Measurements from ENCODE around the gene GRK5.

Gene GRK5

DNA sequence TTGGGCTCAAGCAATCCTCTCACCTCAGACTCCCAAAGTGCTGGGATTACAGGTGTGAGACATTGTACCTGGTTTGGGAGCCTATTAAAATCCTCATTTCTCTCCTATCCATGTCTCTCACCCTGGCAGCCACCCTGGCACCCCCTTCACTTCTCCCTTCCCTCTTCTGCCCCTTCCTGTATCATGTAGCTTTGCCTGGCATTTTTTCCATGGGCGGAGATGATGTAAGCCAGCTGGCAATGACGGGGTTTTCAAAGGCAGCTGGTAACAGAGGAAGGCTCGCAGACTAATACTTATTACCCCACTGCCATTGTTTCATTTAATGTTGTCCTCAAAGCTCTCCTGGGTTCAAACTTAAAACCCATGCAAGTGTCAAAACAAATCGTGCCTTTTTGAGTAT is 273.3 kb downstream of the GRK5 start:
- no peaks in the 10 kb centered on the region for H3K9me3 ChIP-seq (ENCODE audit: low read depth, low read length)
- H3K36me3 ChIP-seq (ENCODE audit: insufficient read depth, low read length): no peaks in the 10 kb centered on the region
- H3K4me3 ChIP-seq: no peak overlapping the region
- no peak for TF ChIP-seq FOXP2 (optimal IDR thresholded peaks at IDR 0.05; ENCODE audit: control extremely low read depth, extremely low read length, insufficient read depth)
- no peak for TF ChIP-seq EZH2 (IDR thresholded peaks at IDR 0.05)
- TF ChIP-seq POLR2AphosphoS5 (IDR thresholded peaks at IDR 0.05; ENCODE audit: borderline replicate concordance, low read depth, low read length): no peak
- DNase-seq (ENCODE audit: low read depth, low spot score): no peak
- no peak overlapping the region for H3K27ac ChIP-seq
- no peak overlapping the region for H3K9ac ChIP-seq (ENCODE audit: insufficient read length)

DNA sequence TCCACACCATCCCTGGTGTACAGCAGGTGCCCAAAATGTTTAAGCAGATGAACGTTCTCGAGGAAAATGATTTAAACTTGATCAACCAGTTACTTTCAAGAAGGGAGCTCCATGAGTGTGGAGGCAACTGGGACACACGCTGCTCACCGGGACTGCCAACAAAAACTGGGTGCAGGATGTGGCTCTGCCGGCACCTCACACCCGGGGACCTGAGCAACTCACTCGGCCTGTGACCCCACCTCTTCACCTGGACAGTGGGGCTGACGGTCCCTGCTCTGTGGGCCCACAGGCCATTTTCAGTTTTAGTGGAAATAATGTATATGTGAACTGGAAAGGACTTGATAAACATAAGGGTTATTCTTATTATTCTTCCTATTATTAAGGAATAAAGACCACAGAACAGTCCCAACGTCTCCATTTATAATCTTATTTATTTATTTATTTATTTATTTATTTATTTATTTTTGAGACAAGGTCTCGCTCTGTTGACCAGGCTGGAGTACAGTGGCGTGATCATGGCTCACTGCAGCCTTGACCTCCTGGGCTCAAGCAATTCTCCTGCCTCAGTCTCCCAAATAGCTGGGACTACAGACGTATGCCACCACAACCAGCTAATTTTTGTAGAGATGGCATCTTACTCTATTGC is 274.5 kb downstream of the GRK5 start:
- no peaks in the 10 kb centered on the region for H3K9me3 ChIP-seq (ENCODE audit: low read depth, low read length)
- H3K9ac ChIP-seq (ENCODE audit: insufficient read length): no peak overlapping the region
- H3K4me3 ChIP-seq: no peak overlapping the region
- no peak for DNase-seq (ENCODE audit: low read depth, low spot score)
- H3K36me3 ChIP-seq (ENCODE audit: insufficient read depth, low read length): no peaks in the 10 kb centered on the region
- no peak for TF ChIP-seq FOXP2 (optimal IDR thresholded peaks at IDR 0.05; ENCODE audit: control extremely low read depth, extremely low read length, insufficient read depth)
- no peak for TF ChIP-seq POLR2AphosphoS5 (IDR thresholded peaks at IDR 0.05; ENCODE audit: borderline replicate concordance, low read depth, low read length)
- no peak for TF ChIP-seq EZH2 (IDR thresholded peaks at IDR 0.05)
- H3K27ac ChIP-seq: no peak overlapping the region

DNA sequence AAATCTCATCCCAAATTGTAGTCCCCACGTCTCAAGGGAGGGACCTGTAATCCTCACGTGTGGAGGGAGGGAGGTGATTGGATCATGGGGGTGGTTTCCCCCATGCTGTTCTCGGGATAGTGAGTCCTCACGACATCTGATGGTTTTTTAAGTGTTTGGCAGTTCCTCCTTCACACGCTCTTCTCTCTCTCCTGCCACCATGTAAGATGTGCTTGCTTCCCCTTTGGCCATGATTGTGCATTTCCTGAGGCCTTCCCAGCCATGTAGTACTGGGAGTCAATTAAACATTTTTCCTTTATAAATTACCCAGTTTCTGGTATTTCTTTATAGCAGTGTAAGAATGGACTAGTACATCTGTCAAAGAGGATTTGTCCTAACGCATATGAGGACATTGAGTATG is 275.6 kb downstream of the GRK5 start:
- Histone ChIP-seq H3K9me3 (ENCODE audit: low read depth, low read length) (no peaks in the 10 kb centered on the region), H3K27ac (no peak overlapping the region), H3K4me3 (no peak overlapping the region), H3K36me3 (ENCODE audit: insufficient read depth, low read length) (no peaks in the 10 kb centered on the region), H3K9ac (ENCODE audit: insufficient read length) (no peak overlapping the region)
- DNase-seq (ENCODE audit: low read depth, low spot score): no peak
- TF ChIP-seq EZH2 (IDR thresholded peaks at IDR 0.05) (no peak), POLR2AphosphoS5 (IDR thresholded peaks at IDR 0.05; ENCODE audit: borderline replicate concordance, low read depth, low read length) (no peak), FOXP2 (optimal IDR thresholded peaks at IDR 0.05; ENCODE audit: control extremely low read depth, extremely low read length, insufficient read depth) (no peak)

- DNase-seq (ENCODE audit: low read depth, low spot score): no peak
- Histone ChIP-seq H3K27ac (no peak overlapping the region), H3K4me3 (no peak overlapping the region), H3K36me3 (ENCODE audit: insufficient read depth, low read length) (no peaks in the 10 kb centered on the region), H3K9ac (ENCODE audit: insufficient read length) (no peak overlapping the region), H3K9me3 (ENCODE audit: low read depth, low read length) (no peaks in the 10 kb centered on the region)
- TF ChIP-seq FOXP2 (optimal IDR thresholded peaks at IDR 0.05; ENCODE audit: control extremely low read depth, extremely low read length, insufficient read depth): no peak
- no peak for TF ChIP-seq EZH2 (IDR thresholded peaks at IDR 0.05)
- TF ChIP-seq POLR2AphosphoS5 (IDR thresholded peaks at IDR 0.05; ENCODE audit: borderline replicate concordance, low read depth, low read length): no peak
Observed at GRCh38 chr10:119483839-119484238, 276.5 kb downstream of the GRK5 start.

GRCh38 chr10:119488675-119489074 is 281.3 kb downstream of the GRK5 start:
- Histone ChIP-seq H3K9ac (ENCODE audit: insufficient read length) (no peak overlapping the region), H3K9me3 (ENCODE audit: low read depth, low read length) (no peaks in the 10 kb centered on the region), H3K36me3 (ENCODE audit: insufficient read depth, low read length) (no peaks in the 10 kb centered on the region), H3K4me3 (no peak overlapping the region), H3K27ac (no peak overlapping the region)
- DNase-seq (ENCODE audit: low read depth, low spot score): no peak
- TF ChIP-seq FOXP2 (optimal IDR thresholded peaks at IDR 0.05; ENCODE audit: control extremely low read depth, extremely low read length, insufficient read depth): no peak
- TF ChIP-seq EZH2 (IDR thresholded peaks at IDR 0.05): no peak
- no peak for TF ChIP-seq POLR2AphosphoS5 (IDR thresholded peaks at IDR 0.05; ENCODE audit: borderline replicate concordance, low read depth, low read length)

GRCh38 chr10:119489991-119490326 is 282.6 kb downstream of the GRK5 start:
- no peak overlapping the region for H3K27ac ChIP-seq
- no peaks in the 10 kb centered on the region for H3K9me3 ChIP-seq (ENCODE audit: low read depth, low read length)
- no peak overlapping the region for H3K4me3 ChIP-seq
- no peak for TF ChIP-seq FOXP2 (optimal IDR thresholded peaks at IDR 0.05; ENCODE audit: control extremely low read depth, extremely low read length, insufficient read depth)
- no peaks in the 10 kb centered on the region for H3K36me3 ChIP-seq (ENCODE audit: insufficient read depth, low read length)
- DNase-seq (ENCODE audit: low read depth, low spot score): no peak
- H3K9ac ChIP-seq (ENCODE audit: insufficient read length): no peak overlapping the region

DNA sequence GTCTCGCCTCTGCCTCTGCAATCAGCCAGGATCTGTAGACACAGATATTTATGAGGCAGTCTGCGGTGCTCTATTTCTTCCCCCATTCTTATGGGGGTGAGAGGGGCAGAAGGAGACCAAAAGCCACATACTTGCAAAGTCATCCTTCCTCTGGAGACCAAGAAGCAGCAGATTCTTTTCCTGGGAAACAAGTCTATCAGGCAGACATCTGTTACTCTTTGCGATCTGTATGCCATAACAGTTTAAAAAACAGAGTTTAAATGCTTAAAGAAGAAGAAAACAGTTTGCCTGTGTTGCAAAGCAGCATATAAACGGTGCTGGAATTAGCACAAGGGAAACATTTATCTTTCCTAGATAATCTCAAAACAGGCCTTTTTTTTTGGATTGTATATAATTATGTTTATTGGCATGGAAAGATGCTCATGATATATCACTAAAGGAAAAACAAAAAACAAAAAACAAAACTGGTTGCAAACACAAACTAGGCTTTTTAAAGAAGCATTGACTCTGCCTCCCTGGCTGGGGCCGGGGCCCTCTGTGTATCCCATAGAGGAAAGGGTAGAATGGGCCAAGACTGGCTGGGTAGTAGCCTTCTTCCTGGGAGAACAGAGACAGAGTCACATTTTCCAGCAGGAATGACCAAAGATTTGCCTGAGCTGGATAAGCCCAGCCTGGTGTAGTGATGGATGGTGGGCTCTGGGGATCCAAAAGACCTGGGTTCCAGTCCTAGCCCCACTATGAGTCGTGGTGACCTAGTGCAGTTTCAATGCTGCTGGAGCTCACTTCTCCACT is 284.8 kb downstream of the GRK5 start:
- H3K27ac ChIP-seq: no peak overlapping the region
- TF ChIP-seq POLR2AphosphoS5 (IDR thresholded peaks at IDR 0.05; ENCODE audit: borderline replicate concordance, low read depth, low read length) (no peak), FOXP2 (optimal IDR thresholded peaks at IDR 0.05; ENCODE audit: control extremely low read depth, extremely low read length, insufficient read depth) (no peak), EZH2 (IDR thresholded peaks at IDR 0.05) (no peak)
- H3K36me3 ChIP-seq (ENCODE audit: insufficient read depth, low read length): no peaks in the 10 kb centered on the region
- DNase-seq (ENCODE audit: low read depth, low spot score): no peak
- no peak overlapping the region for H3K4me3 ChIP-seq
- no peaks in the 10 kb centered on the region for H3K9me3 ChIP-seq (ENCODE audit: low read depth, low read length)
- no peak overlapping the region for H3K9ac ChIP-seq (ENCODE audit: insufficient read length)

- Histone ChIP-seq H3K9ac (ENCODE audit: insufficient read length) (no peak overlapping the region), H3K9me3 (ENCODE audit: low read depth, low read length) (no peaks in the 10 kb centered on the region)
- TF ChIP-seq EZH2 (IDR thresholded peaks at IDR 0.05): no peak
- TF ChIP-seq POLR2AphosphoS5 (IDR thresholded peaks at IDR 0.05; ENCODE audit: borderline replicate concordance, low read depth, low read length): no peak
- no peak for TF ChIP-seq FOXP2 (optimal IDR thresholded peaks at IDR 0.05; ENCODE audit: control extremely low read depth, extremely low read length, insufficient read depth)
Observed at GRCh38 chr10:119493155-119493554, 285.8 kb downstream of the GRK5 start.

More at GRCh38 chr10:119493155-119493554, 285.8 kb downstream of the GRK5 start:
- Histone ChIP-seq H3K4me3 (no peak overlapping the region), H3K36me3 (ENCODE audit: insufficient read depth, low read length) (no peaks in the 10 kb centered on the region), H3K27ac (no peak overlapping the region)
- DNase-seq (ENCODE audit: low read depth, low spot score): no peak
